Calu3 (cell line): Measurements from ENCODE around the gene MRPL28. TPM values are rescaled to one million over a fixed set of nuclear protein-coding genes. Genes with fewer than 3 reads are reported as not detected.
A peak's percentile ranks its signal among the peaks of the same experiment; 100 is the strongest.

ENCODE experiments used
- BruUV-seq: library from RNA; stranded (reverse); fragments of 400-500 nt; replicated peaks from 2 replicates; lab custom pipeline; 2021; lab: Mats Ljungman, UMichigan
- CTCF ChIA-PET: fragments of 300-600 bp; sonication (Branson Sonifier 250); formaldehyde crosslinking; loops from one replicate; lab custom pipeline; 2022; ENCODE audit warnings: antibody characterized with exemption; lab: Charles Lee
- DNase-seq: peaks from one replicate; pipeline ENCODE4 v3.0.0; 2022
- H3K27ac Mint-ChIP-seq: one replicate; pipeline ENCODE4 v1.8.0; 2022; ENCODE audit warnings: mixed read lengths; ENCODE audit not compliant: unreplicated experiment
- H3K27me3 Mint-ChIP-seq: one replicate; pipeline ENCODE4 v1.8.0; 2022; ENCODE audit warnings: mixed read lengths; ENCODE audit not compliant: unreplicated experiment
- H3K36me3 Mint-ChIP-seq: one replicate; pipeline ENCODE4 v1.8.0; 2022; ENCODE audit warnings: mild to moderate bottlenecking, moderate library complexity, mixed read lengths; ENCODE audit not compliant: insufficient read depth, unreplicated experiment
- H3K4me1 Mint-ChIP-seq: one replicate; pipeline ENCODE4 v1.8.0; 2022; ENCODE audit warnings: mild to moderate bottlenecking, low read depth, mixed read lengths; ENCODE audit not compliant: unreplicated experiment
- H3K4me3 Mint-ChIP-seq: one replicate; pipeline ENCODE4 v1.8.0; 2022; ENCODE audit warnings: mild to moderate bottlenecking, low read depth, moderate library complexity, mixed read lengths; ENCODE audit not compliant: unreplicated experiment
- H3K9me3 Mint-ChIP-seq: one replicate; pipeline ENCODE4 v1.8.0; 2022; ENCODE audit warnings: low read depth, mixed read lengths; ENCODE audit not compliant: unreplicated experiment
- intact Hi-C: fragments of 100-400 bp; cut with micrococcal nuclease; formaldehyde crosslinking; loops from one replicate; pipeline ENCODE4 v1.10.0; 2022; ENCODE audit not compliant: unreplicated experiment
- total RNA-seq: library from RNA; stranded (reverse); gene quantifications from 2 replicates; pipeline ENCODE4 v1.2.3, GENCODE V29; 2022
- TF ChIP-seq, protein P1 (sequence below): fragments of 200-600 bp; IDR thresholded peaks from one replicate; pipeline ENCODE4 v1.8.0; 2022; ENCODE audit warnings: antibody characterized with exemption; ENCODE audit not compliant: unreplicated experiment

MRPL28 gene
- total RNA-seq, 1 experiment from 2014 or later, result 115 TPM

DNA sequence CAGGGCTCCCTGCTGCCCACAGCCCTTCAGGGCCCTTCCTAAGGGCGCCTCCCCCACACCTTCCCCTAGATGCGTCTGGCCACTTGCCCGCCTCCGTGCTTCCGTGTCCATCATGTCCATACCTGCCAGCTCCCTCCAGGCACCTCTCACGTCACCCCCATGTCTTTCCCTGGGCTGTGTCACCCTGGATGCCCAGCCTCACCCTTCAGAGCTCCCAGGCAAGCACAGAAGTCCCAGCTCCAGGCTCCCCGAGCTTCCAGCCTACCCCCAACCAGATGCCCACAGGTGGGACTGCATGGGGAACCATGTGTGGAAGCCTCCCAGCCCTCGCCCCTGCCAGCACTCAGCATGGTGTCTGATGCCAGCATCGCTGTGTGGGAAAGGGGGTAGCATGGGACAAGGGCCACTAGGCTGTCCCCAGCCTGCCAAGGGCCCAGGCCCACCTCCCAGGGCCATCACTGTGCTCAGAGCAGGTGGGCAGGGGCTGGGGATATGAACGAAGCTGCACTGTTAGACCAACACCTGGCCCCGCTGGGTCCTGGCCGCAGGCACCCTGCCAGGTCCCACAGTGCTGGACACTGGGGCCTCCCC is 16.0 kb downstream of the MRPL28 start:
- Mint-ChIP-seq H3K4me1 (peaks cover 12% of the 10 kb centered on the region), H3K4me3 (peak overlapping the region; percentile 71), H3K27me3 (no peaks in the 10 kb centered on the region), H3K27ac (no peak overlapping the region), H3K36me3 (peaks cover 27% of the 10 kb centered on the region), H3K9me3 (no peaks in the 10 kb centered on the region)
- intact Hi-C loops, result no loop called here
- TF ChIP-seq, protein P1, sequence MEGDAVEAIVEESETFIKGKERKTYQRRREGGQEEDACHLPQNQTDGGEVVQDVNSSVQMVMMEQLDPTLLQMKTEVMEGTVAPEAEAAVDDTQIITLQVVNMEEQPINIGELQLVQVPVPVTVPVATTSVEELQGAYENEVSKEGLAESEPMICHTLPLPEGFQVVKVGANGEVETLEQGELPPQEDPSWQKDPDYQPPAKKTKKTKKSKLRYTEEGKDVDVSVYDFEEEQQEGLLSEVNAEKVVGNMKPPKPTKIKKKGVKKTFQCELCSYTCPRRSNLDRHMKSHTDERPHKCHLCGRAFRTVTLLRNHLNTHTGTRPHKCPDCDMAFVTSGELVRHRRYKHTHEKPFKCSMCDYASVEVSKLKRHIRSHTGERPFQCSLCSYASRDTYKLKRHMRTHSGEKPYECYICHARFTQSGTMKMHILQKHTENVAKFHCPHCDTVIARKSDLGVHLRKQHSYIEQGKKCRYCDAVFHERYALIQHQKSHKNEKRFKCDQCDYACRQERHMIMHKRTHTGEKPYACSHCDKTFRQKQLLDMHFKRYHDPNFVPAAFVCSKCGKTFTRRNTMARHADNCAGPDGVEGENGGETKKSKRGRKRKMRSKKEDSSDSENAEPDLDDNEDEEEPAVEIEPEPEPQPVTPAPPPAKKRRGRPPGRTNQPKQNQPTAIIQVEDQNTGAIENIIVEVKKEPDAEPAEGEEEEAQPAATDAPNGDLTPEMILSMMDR, result no peak
- CTCF ChIA-PET, result no interaction called here
- DNase-seq, result no peak
- BruUV-seq, result no TSS peak

DNA sequence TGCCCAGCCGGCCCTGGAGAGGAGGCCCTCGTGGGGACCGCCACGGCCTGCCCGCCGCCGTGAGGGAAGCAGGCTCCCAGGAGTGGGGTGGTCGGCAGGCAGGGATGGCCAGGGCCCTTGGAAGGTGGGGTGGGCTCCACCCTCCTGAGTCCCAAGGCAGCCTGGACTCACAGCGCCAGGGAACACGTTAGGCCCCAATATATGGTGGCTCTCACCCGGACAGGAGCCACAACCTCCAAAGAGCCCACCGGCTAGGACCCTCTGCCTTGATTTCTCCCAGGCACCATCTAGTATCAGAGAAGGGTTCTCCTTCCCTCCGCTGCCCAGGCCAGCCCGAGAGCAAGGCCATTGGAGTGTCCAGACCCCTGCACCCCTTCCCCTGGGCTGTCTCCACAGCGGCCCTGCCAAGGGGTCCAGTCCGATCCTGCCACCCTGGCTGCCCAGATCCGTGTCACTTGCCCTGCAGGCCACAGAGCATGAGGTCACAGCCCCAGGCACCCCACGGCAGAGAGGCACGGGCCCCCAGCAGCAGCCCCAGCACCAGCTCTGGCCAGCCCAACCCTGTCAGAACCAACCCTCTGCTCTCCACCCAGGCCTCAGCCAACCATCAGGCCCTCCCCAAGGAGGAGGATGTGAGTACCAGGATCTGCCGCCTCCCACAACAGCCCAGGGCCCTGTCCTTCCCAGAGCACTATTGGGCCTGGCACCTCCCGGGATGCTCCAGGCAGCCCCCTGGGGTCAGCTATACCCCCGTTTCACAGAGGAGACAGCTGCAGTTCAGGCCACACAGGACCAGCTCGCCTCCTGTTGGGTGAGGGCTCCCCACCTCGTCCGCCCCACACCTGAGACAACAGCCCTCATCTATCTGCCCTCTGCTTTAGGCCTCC is 16.7 kb downstream of the MRPL28 start:
- no peak for DNase-seq

DNA sequence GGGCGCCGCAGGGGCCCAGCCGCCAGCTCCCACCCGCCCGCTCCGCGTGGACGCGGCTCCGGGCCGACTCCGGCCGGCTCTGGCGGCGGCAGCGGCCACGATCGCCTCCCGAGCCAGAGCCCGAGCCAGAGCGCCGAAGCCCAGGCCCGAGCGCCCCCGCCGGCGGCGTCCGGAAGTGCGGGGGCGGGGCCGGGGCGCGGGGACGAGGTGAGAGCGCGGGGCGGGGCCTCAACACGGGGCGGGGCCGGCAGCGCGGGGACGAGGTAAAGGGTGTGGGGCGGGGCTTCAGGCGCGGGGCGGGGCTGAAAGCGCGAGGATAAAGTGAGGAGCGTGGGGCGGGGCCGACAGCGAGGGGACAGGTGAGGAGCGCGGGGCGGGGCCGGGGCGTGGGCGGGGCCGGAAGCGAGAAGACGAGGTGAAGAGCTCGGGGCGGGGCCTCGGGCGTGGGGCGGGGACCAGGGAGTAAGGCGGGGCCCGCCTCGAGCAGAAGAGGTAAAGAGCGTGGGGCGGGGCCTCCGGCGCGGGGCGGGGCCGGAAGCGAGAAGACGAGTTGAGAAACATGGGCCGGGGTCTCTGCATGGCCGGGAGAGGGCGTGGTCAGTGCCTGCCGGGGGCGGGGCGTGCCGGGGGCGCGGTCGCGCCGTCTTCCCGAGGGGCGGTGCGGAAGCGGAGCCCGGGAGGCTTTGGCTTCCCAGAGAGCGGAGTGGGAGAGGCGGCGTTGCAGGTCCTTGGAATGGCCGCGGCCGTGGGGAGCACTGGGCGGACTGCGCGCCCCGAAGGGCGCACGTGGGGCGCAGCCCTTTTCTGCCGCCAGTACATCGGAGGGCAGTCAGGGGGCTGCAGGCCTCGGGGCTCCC is 17.6 kb downstream of the MRPL28 start, which contains the start of gene AXIN1:
TSS of gene AXIN1 (minus strand) at position 177 of the 857 bp plus-strand sequence. CDS start 5,698 bp downstream, outside the sequence.
- Mint-ChIP-seq H3K9me3 (no peaks in the 10 kb centered on the region), H3K36me3 (peaks cover 27% of the 10 kb centered on the region)
- BruUV-seq, result no TSS peak

More for the DNA sequence above, 16.7 kb downstream of the MRPL28 start:
- Mint-ChIP-seq H3K27ac (no peak overlapping the region), H3K4me3 (peak overlapping the region; percentile 71), H3K4me1 (peaks cover 12% of the 10 kb centered on the region), H3K27me3 (no peaks in the 10 kb centered on the region), H3K9me3 (no peaks in the 10 kb centered on the region), H3K36me3 (peaks cover 27% of the 10 kb centered on the region)
- no TSS peak for BruUV-seq
- CTCF ChIA-PET, result interaction anchor here (0.5 to 1.0 kb wide), 21 partner anchors 8 to 300 kb away, joined by 3 to 18 read pairs (median 5); partner anchors contain the start of genes FAM234A, LUC7L, MRPL28 and POLR3K
- TF ChIP-seq, protein P1, result no peak
- intact Hi-C loops, result no loop called here

More for the DNA sequence above, 17.6 kb downstream of the MRPL28 start, which contains the start of gene AXIN1:
- Mint-ChIP-seq H3K27ac (peak within 1 kb of the TSS; percentile 36), H3K4me1 (peaks cover 15% of the 10 kb centered on the region), H3K4me3 (peak within 1 kb of the TSS; percentile 71), H3K27me3 (no peaks in the 10 kb centered on the region)
- DNase-seq, result peak; percentile 100
- intact Hi-C loops, result no loop called here
- CTCF ChIA-PET, result interaction anchor here (0.5 to 1.0 kb wide), 25 partner anchors 9 to 1488 kb away, joined by 3 to 18 read pairs (median 5); partner anchors contain the start of genes FAM234A, LUC7L, MRPL28 and POLR3K
- TF ChIP-seq, protein P1, result peak; percentile 71
